Vagina (tissue), 2 donors: Measurements from ENCODE around the gene TSSK6. TPM values are rescaled to one million over a fixed set of nuclear protein-coding genes. Genes with fewer than 3 reads are reported as not detected.

ENCODE experiments used
- DNase-seq, 2 donors: peaks; one replicate each; pipeline ENCODE4 v3.0.0-alpha.2; 2017; ENCODE audit errors: extremely low spot score in 2 of 2
- H3K27ac ChIP-seq: fragments of 200-600 bp; sonication (generic); one replicate; pipeline ENCODE4 v1.5.1; 2019
- H3K27me3 ChIP-seq: fragments of 200-600 bp; sonication (generic); one replicate; pipeline ENCODE4 v1.5.1; 2019
- H3K36me3 ChIP-seq, 2 donors: fragments of 200-600 bp; sonication (generic); one replicate each; pipeline ENCODE4 v1.5.1; 2017 to 2019
- H3K4me1 ChIP-seq: fragments of 200-600 bp; sonication (generic); one replicate; pipeline ENCODE4 v1.5.1; 2019
- H3K4me3 ChIP-seq, 2 donors: fragments of 200-600 bp; sonication (generic); 1 replicate in 1 of 2; 2 replicates in 1 of 2; pipeline ENCODE4 v1.5.1; 2016 to 2019
- H3K9me3 ChIP-seq: fragments of 200-600 bp; sonication (generic); one replicate; pipeline ENCODE4 v1.5.1; 2019
- POLR2A ChIP-seq, 2 donors: fragments of 450-650 bp; IDR thresholded peaks; one replicate each; pipeline ENCODE4 v1.6.1; 2017; ENCODE audit warnings: antibody characterized with exemption in 2 of 2, mild to moderate bottlenecking in 2 of 2, moderate library complexity in 2 of 2
- POLR2AphosphoS5 ChIP-seq, 2 donors: sonication (generic); formaldehyde crosslinking; IDR thresholded peaks; one replicate each; pipeline ENCODE4 v1.9.0; 2017; ENCODE audit warnings: antibody characterized with exemption in 2 of 2, mild to moderate bottlenecking in 2 of 2, low read depth in 1 of 2; ENCODE audit not compliant: insufficient read depth in 1 of 2
- intact Hi-C: fragments of 100-400 bp; cut with DNase I; formaldehyde crosslinking; loops from one replicate; pipeline ENCODE4 v1.15.1; 2023
- total RNA-seq: library from RNA; depleted of rRNA; stranded (reverse); fragments of >200 nt; gene quantifications from one replicate; pipeline ENCODE4 v1.2.3, GENCODE V29; 2016
- TF ChIP-seq, protein P1 (sequence below), 3 experiments: fragments of 450-650 bp in 2 of 3; fragments of 200-600 bp in 1 of 3; sonication (generic) in 1 of 3; IDR thresholded peaks; one replicate each; pipeline ENCODE4 v1.5.1; 2017 to 2019; ENCODE audit warnings: antibody characterized with exemption in 3 of 3, mild to moderate bottlenecking in 2 of 3, moderate library complexity in 2 of 3

The TSSK6 gene
- total RNA-seq, 1 donor from 2014 or later, result 0.98 TPM

DNA sequence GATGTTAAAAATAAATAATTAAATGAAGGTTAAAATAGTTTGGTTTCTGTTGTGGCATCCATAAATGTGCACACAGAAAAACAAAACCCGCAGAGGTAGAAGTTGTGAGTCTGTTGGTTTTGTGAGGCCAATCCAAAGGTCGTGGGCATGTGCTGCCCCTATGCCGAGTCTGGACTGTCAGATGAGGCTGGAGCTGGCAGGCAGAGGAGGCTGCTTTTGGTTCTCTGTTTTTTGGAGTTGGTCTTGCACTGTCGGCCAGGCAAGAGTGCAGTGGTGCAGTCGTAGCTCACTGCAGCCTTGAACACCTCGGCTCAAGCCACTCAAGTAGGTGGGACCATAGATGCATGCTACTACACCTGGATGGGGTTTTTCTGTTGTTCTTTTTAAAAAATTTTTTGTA lies 43.7 kb downstream of the TSSK6 start:
- TF ChIP-seq POLR2A (IDR thresholded peaks at IDR 0.05) (no peak), POLR2AphosphoS5 (IDR thresholded peaks at IDR 0.05; ENCODE audit: insufficient read depth in 1 of 2, low read depth in 1 of 2) (no peak)
- TF ChIP-seq, protein P1, sequence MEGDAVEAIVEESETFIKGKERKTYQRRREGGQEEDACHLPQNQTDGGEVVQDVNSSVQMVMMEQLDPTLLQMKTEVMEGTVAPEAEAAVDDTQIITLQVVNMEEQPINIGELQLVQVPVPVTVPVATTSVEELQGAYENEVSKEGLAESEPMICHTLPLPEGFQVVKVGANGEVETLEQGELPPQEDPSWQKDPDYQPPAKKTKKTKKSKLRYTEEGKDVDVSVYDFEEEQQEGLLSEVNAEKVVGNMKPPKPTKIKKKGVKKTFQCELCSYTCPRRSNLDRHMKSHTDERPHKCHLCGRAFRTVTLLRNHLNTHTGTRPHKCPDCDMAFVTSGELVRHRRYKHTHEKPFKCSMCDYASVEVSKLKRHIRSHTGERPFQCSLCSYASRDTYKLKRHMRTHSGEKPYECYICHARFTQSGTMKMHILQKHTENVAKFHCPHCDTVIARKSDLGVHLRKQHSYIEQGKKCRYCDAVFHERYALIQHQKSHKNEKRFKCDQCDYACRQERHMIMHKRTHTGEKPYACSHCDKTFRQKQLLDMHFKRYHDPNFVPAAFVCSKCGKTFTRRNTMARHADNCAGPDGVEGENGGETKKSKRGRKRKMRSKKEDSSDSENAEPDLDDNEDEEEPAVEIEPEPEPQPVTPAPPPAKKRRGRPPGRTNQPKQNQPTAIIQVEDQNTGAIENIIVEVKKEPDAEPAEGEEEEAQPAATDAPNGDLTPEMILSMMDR (IDR thresholded peaks at IDR 0.05), result no peak
- Histone ChIP-seq H3K9me3 (peaks cover 10% of the 10 kb centered on the region), H3K4me1 (peaks cover 22% of the 10 kb centered on the region), H3K4me3 (no peak overlapping the region), H3K27me3 (no peaks in the 10 kb centered on the region), H3K27ac (no peak overlapping the region), H3K36me3 (peaks cover 0 to 19% of the 10 kb centered on the region in 2 donors)
- intact Hi-C loops, result no loop called here
- DNase-seq, result no peak

DNA sequence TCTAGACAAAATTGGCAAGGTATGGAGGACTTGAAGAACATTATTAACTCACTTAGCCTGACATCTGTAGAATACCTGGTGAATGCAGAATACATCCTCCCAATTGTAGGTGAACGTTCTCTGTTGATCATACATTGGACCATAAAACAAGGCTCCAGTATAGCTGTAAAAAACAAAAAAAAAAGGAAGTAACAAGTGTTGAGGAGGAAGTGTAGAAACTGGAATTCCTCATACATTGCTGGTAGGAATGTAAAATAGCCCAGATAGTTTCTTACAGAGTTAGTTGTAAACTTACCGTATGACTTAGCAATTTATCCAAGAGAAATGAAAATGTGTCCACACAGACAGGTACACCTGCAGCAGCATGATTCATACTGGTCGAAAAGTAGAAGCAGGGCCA lies 44.8 kb downstream of the TSSK6 start:
- H3K9me3 ChIP-seq, result peaks cover 10% of the 10 kb centered on the region
- peaks cover 0 to 30% of the 10 kb centered on the region in 2 donors for H3K36me3 ChIP-seq
- TF ChIP-seq POLR2AphosphoS5 (IDR thresholded peaks at IDR 0.05; ENCODE audit: insufficient read depth in 1 of 2, low read depth in 1 of 2), result no peak
- TF ChIP-seq, protein P1 (IDR thresholded peaks at IDR 0.05), result no peak
- TF ChIP-seq POLR2A (IDR thresholded peaks at IDR 0.05), result no peak
- DNase-seq, result no peak
- no peak overlapping the region for H3K27ac ChIP-seq
- H3K27me3 ChIP-seq, result no peaks in the 10 kb centered on the region
- peaks cover 19% of the 10 kb centered on the region for H3K4me1 ChIP-seq
- intact Hi-C loops, result no loop called here
- no peak overlapping the region for H3K4me3 ChIP-seq

DNA sequence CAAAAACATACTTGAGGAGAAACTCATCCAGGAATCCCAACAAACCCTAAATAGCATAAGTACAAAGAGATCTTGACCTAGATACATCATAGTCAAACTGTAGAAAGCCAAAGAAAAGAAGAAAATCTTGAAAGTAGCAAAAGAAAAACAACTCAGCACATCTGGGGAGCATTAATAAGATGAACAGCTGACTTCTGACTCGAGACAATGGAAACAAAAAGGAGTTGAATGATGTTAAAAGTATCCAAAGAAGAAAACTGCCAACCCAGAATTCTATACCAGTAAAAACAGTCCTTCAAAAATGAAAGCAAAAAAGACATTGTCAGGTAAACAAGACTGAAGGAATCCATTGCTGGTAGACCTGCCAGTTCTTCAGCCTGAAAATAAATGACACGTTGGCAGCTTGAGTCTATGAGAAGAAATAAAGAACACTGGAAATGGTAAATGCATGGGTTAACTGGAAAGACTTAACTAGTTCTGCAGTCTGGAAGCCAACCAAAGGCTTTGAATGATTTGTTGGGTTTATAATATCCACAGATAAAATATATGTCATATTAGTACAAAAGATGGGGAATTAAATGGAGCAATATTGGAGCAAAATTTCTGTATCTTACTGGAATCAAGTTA lies 46.8 kb downstream of the TSSK6 start:
- no peak overlapping the region for H3K27ac ChIP-seq
- TF ChIP-seq, protein P1 (IDR thresholded peaks at IDR 0.05), result no peak
- TF ChIP-seq POLR2A (IDR thresholded peaks at IDR 0.05), result no peak
- TF ChIP-seq POLR2AphosphoS5 (IDR thresholded peaks at IDR 0.05; ENCODE audit: insufficient read depth in 1 of 2, low read depth in 1 of 2), result no peak
- H3K27me3 ChIP-seq, result no peaks in the 10 kb centered on the region
- peaks cover 0 to 33% of the 10 kb centered on the region in 2 donors for H3K36me3 ChIP-seq
- intact Hi-C loops, result no loop called here
- H3K4me3 ChIP-seq, result no peak overlapping the region
- H3K9me3 ChIP-seq, result peaks cover 10% of the 10 kb centered on the region
- H3K4me1 ChIP-seq, result peaks cover 15% of the 10 kb centered on the region
- DNase-seq, result no peak

DNA sequence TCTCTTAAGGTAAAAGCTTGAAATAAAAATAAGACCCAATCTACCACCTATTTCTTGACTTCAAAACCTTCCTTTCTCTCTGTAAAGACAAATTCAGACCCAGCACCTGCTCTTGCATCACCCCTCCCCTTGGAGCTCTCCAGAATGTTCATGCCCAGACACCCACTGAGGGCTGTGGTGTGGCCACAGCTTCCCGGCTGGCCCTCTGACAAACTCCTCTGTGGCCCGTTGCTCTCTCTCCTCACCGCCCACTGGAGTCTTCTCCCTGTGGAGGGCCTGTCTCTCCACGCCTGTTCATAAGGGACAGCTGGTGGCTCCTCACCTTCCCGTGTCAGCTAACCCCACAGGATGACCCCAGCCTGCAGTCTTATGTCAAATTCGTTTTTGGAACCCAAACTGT lies 49.1 kb downstream of the TSSK6 start:
- Histone ChIP-seq H3K4me3 (no peak overlapping the region), H3K4me1 (peaks cover 38% of the 10 kb centered on the region), H3K27me3 (no peaks in the 10 kb centered on the region), H3K27ac (no peak overlapping the region), H3K9me3 (peaks cover 10% of the 10 kb centered on the region), H3K36me3 (peaks cover 0 to 33% of the 10 kb centered on the region in 2 donors)
- intact Hi-C loops, result no loop called here
- no peak for DNase-seq
- TF ChIP-seq, protein P1 (IDR thresholded peaks at IDR 0.05), result no peak
- no peak for TF ChIP-seq POLR2A (IDR thresholded peaks at IDR 0.05)
- TF ChIP-seq POLR2AphosphoS5 (IDR thresholded peaks at IDR 0.05; ENCODE audit: insufficient read depth in 1 of 2, low read depth in 1 of 2), result no peak

DNA sequence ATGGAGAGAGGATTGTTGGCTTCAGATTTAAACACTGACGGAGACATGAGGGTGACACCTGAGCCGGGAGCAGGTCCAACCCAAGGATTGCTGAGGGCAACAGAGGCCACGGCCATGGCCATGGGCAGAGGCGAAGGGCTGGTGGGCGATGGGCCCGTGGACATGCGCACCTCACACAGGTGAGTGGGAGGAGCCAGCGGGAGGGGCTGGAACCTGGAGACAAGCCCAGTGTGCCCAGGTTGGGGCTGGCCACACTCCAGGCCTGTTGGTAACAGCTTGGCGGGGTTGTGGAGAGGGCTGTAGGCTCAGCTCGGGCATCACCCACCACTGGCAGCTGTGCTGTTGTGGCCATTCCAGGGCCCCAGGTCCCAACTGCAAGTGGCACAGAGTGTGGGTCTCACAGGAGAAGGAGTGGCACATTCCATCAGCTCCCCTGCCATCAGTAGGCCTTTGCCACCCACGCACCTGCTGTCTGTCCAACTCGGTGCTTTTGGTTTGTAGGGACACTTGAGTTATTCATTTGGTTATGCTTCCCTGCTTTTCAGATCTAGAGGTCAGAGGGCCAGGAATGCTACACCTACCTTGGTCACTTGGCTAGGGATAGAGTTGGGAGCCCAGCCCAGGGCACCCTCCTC lies 49.8 kb downstream of the TSSK6 start:
- TF ChIP-seq POLR2A (IDR thresholded peaks at IDR 0.05), result no peak
- TF ChIP-seq, protein P1 (IDR thresholded peaks at IDR 0.05), result no peak
- no peak for TF ChIP-seq POLR2AphosphoS5 (IDR thresholded peaks at IDR 0.05; ENCODE audit: insufficient read depth in 1 of 2, low read depth in 1 of 2)
- Histone ChIP-seq H3K4me3 (no peak overlapping the region), H3K36me3 (peaks cover 0 to 33% of the 10 kb centered on the region in 2 donors), H3K27ac (no peak overlapping the region), H3K4me1 (peaks cover 44% of the 10 kb centered on the region), H3K9me3 (peaks cover 10% of the 10 kb centered on the region), H3K27me3 (no peaks in the 10 kb centered on the region)
- intact Hi-C loops, result no loop called here
- DNase-seq, result no peak
